Measurements from ENCODE around the gene CPAMD8. TPM values are rescaled to one million over a fixed set of nuclear protein-coding genes. Genes with fewer than 3 reads are reported as not detected.
A peak's percentile ranks its signal among the peaks of the same experiment; 100 is the strongest.

The CPAMD8 gene
- total RNA-seq, 2 donors from 2014 or later = 2.0 to 5.2 TPM

DNA sequence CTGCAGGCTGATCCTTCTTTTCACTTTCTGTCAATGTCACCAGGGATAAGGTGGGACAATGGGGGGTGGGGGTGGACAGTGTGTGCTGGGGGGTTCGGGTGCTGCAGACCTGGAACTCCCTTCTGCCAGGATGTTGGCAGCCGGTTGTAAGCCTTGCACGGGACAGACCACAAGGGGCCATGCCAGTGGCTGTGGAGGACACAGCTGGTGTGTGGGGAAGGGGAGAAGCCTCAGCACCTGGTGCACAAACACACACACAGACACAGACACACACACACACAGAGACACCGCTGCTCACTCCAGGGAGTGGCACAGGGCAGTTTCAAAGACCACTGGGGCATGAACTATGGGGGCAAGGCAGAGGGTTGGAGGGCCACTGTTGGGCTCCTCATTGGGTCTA is 134.2 kb downstream of the CPAMD8 start:
- Histone ChIP-seq H3K36me3 (replicated peaks in 1 of 2; ENCODE audit: insufficient read depth in 1 of 2, low read depth in 2 of 2) (no peaks in the 10 kb centered on the region), H3K4me1 (peaks cover 11% of the 10 kb centered on the region), H3K4me3 (no peak overlapping the region), H3K27ac (no peak overlapping the region), H3K9me3 (no peaks in the 10 kb centered on the region), H3K27me3 (peaks cover 0 to 10% of the 10 kb centered on the region in 2 donors)
- no peak for ATAC-seq
- no peak for DNase-seq
- intact Hi-C loops (cut with DNase I) = no loop called here
- TF ChIP-seq POLR2A (IDR thresholded peaks at IDR 0.05) = no peak
- TF ChIP-seq, protein P1, sequence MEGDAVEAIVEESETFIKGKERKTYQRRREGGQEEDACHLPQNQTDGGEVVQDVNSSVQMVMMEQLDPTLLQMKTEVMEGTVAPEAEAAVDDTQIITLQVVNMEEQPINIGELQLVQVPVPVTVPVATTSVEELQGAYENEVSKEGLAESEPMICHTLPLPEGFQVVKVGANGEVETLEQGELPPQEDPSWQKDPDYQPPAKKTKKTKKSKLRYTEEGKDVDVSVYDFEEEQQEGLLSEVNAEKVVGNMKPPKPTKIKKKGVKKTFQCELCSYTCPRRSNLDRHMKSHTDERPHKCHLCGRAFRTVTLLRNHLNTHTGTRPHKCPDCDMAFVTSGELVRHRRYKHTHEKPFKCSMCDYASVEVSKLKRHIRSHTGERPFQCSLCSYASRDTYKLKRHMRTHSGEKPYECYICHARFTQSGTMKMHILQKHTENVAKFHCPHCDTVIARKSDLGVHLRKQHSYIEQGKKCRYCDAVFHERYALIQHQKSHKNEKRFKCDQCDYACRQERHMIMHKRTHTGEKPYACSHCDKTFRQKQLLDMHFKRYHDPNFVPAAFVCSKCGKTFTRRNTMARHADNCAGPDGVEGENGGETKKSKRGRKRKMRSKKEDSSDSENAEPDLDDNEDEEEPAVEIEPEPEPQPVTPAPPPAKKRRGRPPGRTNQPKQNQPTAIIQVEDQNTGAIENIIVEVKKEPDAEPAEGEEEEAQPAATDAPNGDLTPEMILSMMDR (IDR thresholded peaks at IDR 0.05) = no peak
- WGBS, 2 donors = 64 to 83% methylated on average over 2 to 4 of the region's 4 CpGs

GRCh38 chr19:16891696-16892382 is 134.8 kb downstream of the CPAMD8 start:
- H3K4me3 ChIP-seq = no peak overlapping the region
- DNase-seq = no peak
- H3K4me1 ChIP-seq = peaks cover 11% of the 10 kb centered on the region
- no peaks in the 10 kb centered on the region for H3K36me3 ChIP-seq (replicated peaks in 1 of 2; ENCODE audit: insufficient read depth in 1 of 2, low read depth in 2 of 2)
- no peak overlapping the region for H3K27ac ChIP-seq
- H3K9me3 ChIP-seq = no peaks in the 10 kb centered on the region
- TF ChIP-seq, protein P1 (IDR thresholded peaks at IDR 0.05) = no peak
- TF ChIP-seq POLR2A (IDR thresholded peaks at IDR 0.05) = no peak
- intact Hi-C loops (cut with DNase I) = no loop called here
- WGBS, 2 donors = 88 to 95% methylated on average over 9 to 12 of the region's 12 CpGs
- no peak for ATAC-seq
- peaks cover 0 to 10% of the 10 kb centered on the region in 2 donors for H3K27me3 ChIP-seq

- ATAC-seq (no peak), DNase-seq (no peak)
- WGBS, 2 donors = 71 to 83% methylated on average over 16 to 24 of the region's 24 CpGs
- Histone ChIP-seq H3K36me3 (replicated peaks in 1 of 2; ENCODE audit: insufficient read depth in 1 of 2, low read depth in 2 of 2) (no peaks in the 10 kb centered on the region), H3K27me3 (peaks cover 0 to 10% of the 10 kb centered on the region in 2 donors), H3K4me1 (peaks cover under 1% of the 10 kb centered on the region), H3K9me3 (no peaks in the 10 kb centered on the region), H3K4me3 (no peak overlapping the region), H3K27ac (no peak overlapping the region)
- no peak for TF ChIP-seq POLR2A (IDR thresholded peaks at IDR 0.05)
- TF ChIP-seq, protein P1 (IDR thresholded peaks at IDR 0.05) = no peak
- intact Hi-C loops (cut with DNase I) = no loop called here
These were observed 136.0 kb downstream of the CPAMD8 start for GRCh38 chr19:16890461-16891184.

GRCh38 chr19:16889883-16890460 is 136.6 kb downstream of the CPAMD8 start:
- H3K36me3 ChIP-seq (replicated peaks in 1 of 2; ENCODE audit: insufficient read depth in 1 of 2, low read depth in 2 of 2) = no peaks in the 10 kb centered on the region

More at GRCh38 chr19:16889883-16890460, 136.6 kb downstream of the CPAMD8 start:
- Histone ChIP-seq H3K27me3 (peaks cover 0 to 10% of the 10 kb centered on the region in 2 donors), H3K9me3 (no peaks in the 10 kb centered on the region), H3K4me3 (no peak overlapping the region), H3K4me1 (no peaks in the 10 kb centered on the region), H3K27ac (peak overlapping the region in 1 of 4 donors; percentile 34)
- DNase-seq (no peak), ATAC-seq (no peak)
- WGBS, 2 donors = 90 to 100% methylated on average over 2 to 48 of the region's 48 CpGs
- TF ChIP-seq, protein P1 (IDR thresholded peaks at IDR 0.05) = no peak
- TF ChIP-seq POLR2A (IDR thresholded peaks at IDR 0.05) = no peak
- intact Hi-C loops (cut with DNase I) = no loop called here

All from body of pancreas (tissue), 4 donors.